SK-N-SH treated with all-trans-retinoic acid at 6 μM for 48 hours (cell line): ENCODE measurements around the gene ARHGAP44.

ENCODE experiments used
- ATAC-seq: fragments of 200-7000 bp; cut with Tn5 transposase; 3 replicates; pipeline ENCODE4 v1.9.1; 2020; ENCODE audit warnings: mild to moderate bottlenecking, moderate library complexity
- ARNTL ChIP-seq: fragments of 450-650 bp; formaldehyde crosslinking; IDR thresholded peaks from 2 replicates; pipeline ENCODE4 v1.5.0; 2020; ENCODE audit warnings: low read depth, mild to moderate bottlenecking, moderate library complexity, borderline replicate concordance
- BACH2 ChIP-seq: fragments of 250-450 bp; sonication (Bioruptor Pico); IDR thresholded peaks from 2 replicates; pipeline ENCODE4 v1.9.0; 2021; ENCODE audit warnings: mild to moderate bottlenecking, borderline replicate concordance
- CSDC2 ChIP-seq: fragments of 250-450 bp; sonication (Bioruptor Pico); IDR thresholded peaks from 2 replicates; pipeline ENCODE4 v1.5.0; 2020; ENCODE audit warnings: mild to moderate bottlenecking, moderate library complexity
- ESRRG ChIP-seq: fragments of 250-450 bp; sonication (Bioruptor Pico); IDR thresholded peaks from 2 replicates; pipeline ENCODE4 v1.6.1; 2021; ENCODE audit warnings: mild to moderate bottlenecking
- GLIS3 ChIP-seq: fragments of 250-450 bp; sonication (Bioruptor Pico); IDR thresholded peaks from 2 replicates; pipeline ENCODE4 v1.5.0; 2020; ENCODE audit warnings: mild to moderate bottlenecking, moderate library complexity
- ISL1 ChIP-seq: fragments of 250-450 bp; sonication (Bioruptor Pico); IDR thresholded peaks from 2 replicates; pipeline ENCODE4 v2.1.2; 2022; ENCODE audit warnings: mild to moderate bottlenecking, moderate library complexity
- OSR1 ChIP-seq: fragments of 250-450 bp; sonication (Bioruptor Pico); IDR thresholded peaks from 2 replicates; pipeline ENCODE4 v1.8.0; 2022; ENCODE audit warnings: moderate library complexity, mild to moderate bottlenecking, inconsistent platforms
- PPARA ChIP-seq: fragments of 250-450 bp; sonication (Bioruptor Pico); IDR thresholded peaks from 2 replicates; pipeline ENCODE4 v1.5.0; 2020; ENCODE audit warnings: mild to moderate bottlenecking, borderline replicate concordance
- SNAI2 ChIP-seq: fragments of 250-450 bp; sonication (Bioruptor Pico); IDR thresholded peaks from 2 replicates; pipeline ENCODE4 v1.5.0; 2020; ENCODE audit warnings: mild to moderate bottlenecking, moderate library complexity
- TCF4 ChIP-seq: fragments of 250-450 bp; sonication (Bioruptor Pico); IDR thresholded peaks from 2 replicates; pipeline ENCODE4 v1.8.0; 2021; ENCODE audit warnings: mild to moderate bottlenecking, moderate library complexity, borderline replicate concordance
- TOX ChIP-seq: fragments of 250-450 bp; sonication (Bioruptor Pico); IDR thresholded peaks from 2 replicates; pipeline ENCODE4 v1.8.0; 2021; ENCODE audit warnings: mild to moderate bottlenecking, moderate library complexity, borderline replicate concordance
- ZC3H10 ChIP-seq: fragments of 250-450 bp; sonication (Bioruptor Pico); IDR thresholded peaks from 2 replicates; pipeline ENCODE4 v1.5.1; 2021; ENCODE audit warnings: mild to moderate bottlenecking, moderate library complexity
- ZFP3 ChIP-seq: fragments of 250-450 bp; sonication (Bioruptor Pico); IDR thresholded peaks from 2 replicates; pipeline ENCODE4 v1.5.0; 2020; ENCODE audit warnings: mild to moderate bottlenecking, moderate library complexity
- ZFP30 ChIP-seq: fragments of 450-650 bp; formaldehyde crosslinking; IDR thresholded peaks from 2 replicates; pipeline ENCODE4 v1.5.0; 2022; ENCODE audit warnings: mild to moderate bottlenecking, moderate library complexity
- ZNF565 ChIP-seq: fragments of 450-650 bp; formaldehyde crosslinking; conservative IDR thresholded peaks from 2 replicates; pipeline ENCODE4 v1.5.0; 2020; ENCODE audit warnings: low read depth, mild to moderate bottlenecking, moderate library complexity
- ZNF70 ChIP-seq: fragments of 450-650 bp; formaldehyde crosslinking; IDR thresholded peaks from 2 replicates; pipeline ENCODE4 v1.5.0; 2020; ENCODE audit warnings: mild to moderate bottlenecking, moderate library complexity
- ZNF8 ChIP-seq: fragments of 450-650 bp; formaldehyde crosslinking; IDR thresholded peaks from 2 replicates; pipeline ENCODE4 v1.5.0; 2020; ENCODE audit warnings: mild to moderate bottlenecking, moderate library complexity
- TF ChIP-seq, protein P1 (sequence below): fragments of 250-450 bp; sonication (Bioruptor Pico); IDR thresholded peaks from 2 replicates; pipeline ENCODE4 v1.5.1; 2020; ENCODE audit warnings: low read depth, mild to moderate bottlenecking, moderate library complexity
- TF ChIP-seq, protein P2 (sequence below): fragments of 250-450 bp; sonication (Bioruptor Pico); IDR thresholded peaks from 2 replicates; pipeline ENCODE4 v1.5.0; 2020; ENCODE audit warnings: mild to moderate bottlenecking, moderate library complexity
- TF ChIP-seq, protein P3 (sequence below): fragments of 250-450 bp; sonication (Bioruptor Pico); IDR thresholded peaks from 2 replicates; pipeline ENCODE4 v1.5.1; 2021; ENCODE audit warnings: mild to moderate bottlenecking, moderate library complexity
- TF ChIP-seq, protein P4 (sequence below): fragments of 250-450 bp; sonication (Bioruptor Pico); IDR thresholded peaks from 2 replicates; pipeline ENCODE4 v1.8.0; 2020; ENCODE audit warnings: mild to moderate bottlenecking, moderate library complexity, borderline replicate concordance

The ARHGAP44 gene

DNA sequence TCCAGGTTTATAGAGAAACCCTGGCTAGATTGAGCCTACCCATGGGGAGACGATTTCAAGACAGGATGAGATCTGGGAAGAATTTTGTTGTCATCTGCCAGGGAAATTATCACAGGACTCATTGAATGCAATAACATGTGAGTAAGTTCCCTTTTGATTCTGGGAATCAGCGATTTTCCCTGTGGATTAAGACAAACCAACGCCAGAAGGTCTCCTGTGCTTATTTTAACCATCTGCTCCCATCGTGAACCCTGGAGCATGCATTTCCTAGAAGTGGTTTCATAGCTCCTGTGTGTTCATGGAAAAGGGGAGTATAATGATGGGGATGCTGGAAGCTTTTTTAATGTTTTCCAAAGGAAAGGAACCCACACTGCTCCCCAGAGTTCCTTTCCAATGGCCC is 21.0 kb upstream of the ARHGAP44 start:
- no peak for TF ChIP-seq TCF4 (CRISPR knock-in tag)
- TF ChIP-seq, protein P1, sequence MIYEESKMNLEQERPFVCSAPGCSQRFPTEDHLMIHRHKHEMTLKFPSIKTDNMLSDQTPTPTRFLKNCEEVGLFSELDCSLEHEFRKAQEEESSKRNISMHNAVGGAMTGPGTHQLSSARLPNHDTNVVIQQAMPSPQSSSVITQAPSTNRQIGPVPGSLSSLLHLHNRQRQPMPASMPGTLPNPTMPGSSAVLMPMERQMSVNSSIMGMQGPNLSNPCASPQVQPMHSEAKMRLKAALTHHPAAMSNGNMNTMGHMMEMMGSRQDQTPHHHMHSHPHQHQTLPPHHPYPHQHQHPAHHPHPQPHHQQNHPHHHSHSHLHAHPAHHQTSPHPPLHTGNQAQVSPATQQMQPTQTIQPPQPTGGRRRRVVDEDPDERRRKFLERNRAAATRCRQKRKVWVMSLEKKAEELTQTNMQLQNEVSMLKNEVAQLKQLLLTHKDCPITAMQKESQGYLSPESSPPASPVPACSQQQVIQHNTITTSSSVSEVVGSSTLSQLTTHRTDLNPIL: no peak
- TF ChIP-seq OSR1 (CRISPR knock-in tag): no peak
- TF ChIP-seq, protein P2, sequence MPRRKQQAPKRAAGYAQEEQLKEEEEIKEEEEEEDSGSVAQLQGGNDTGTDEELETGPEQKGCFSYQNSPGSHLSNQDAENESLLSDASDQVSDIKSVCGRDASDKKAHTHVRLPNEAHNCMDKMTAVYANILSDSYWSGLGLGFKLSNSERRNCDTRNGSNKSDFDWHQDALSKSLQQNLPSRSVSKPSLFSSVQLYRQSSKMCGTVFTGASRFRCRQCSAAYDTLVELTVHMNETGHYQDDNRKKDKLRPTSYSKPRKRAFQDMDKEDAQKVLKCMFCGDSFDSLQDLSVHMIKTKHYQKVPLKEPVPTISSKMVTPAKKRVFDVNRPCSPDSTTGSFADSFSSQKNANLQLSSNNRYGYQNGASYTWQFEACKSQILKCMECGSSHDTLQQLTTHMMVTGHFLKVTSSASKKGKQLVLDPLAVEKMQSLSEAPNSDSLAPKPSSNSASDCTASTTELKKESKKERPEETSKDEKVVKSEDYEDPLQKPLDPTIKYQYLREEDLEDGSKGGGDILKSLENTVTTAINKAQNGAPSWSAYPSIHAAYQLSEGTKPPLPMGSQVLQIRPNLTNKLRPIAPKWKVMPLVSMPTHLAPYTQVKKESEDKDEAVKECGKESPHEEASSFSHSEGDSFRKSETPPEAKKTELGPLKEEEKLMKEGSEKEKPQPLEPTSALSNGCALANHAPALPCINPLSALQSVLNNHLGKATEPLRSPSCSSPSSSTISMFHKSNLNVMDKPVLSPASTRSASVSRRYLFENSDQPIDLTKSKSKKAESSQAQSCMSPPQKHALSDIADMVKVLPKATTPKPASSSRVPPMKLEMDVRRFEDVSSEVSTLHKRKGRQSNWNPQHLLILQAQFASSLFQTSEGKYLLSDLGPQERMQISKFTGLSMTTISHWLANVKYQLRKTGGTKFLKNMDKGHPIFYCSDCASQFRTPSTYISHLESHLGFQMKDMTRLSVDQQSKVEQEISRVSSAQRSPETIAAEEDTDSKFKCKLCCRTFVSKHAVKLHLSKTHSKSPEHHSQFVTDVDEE (CRISPR knock-in tag): no peak
- TF ChIP-seq SNAI2: no peak
- no peak for TF ChIP-seq ZC3H10 (CRISPR knock-in tag)
- no peak for TF ChIP-seq PPARA (CRISPR knock-in tag)
- no peak for TF ChIP-seq ISL1 (CRISPR knock-in tag)
- TF ChIP-seq, protein P3, sequence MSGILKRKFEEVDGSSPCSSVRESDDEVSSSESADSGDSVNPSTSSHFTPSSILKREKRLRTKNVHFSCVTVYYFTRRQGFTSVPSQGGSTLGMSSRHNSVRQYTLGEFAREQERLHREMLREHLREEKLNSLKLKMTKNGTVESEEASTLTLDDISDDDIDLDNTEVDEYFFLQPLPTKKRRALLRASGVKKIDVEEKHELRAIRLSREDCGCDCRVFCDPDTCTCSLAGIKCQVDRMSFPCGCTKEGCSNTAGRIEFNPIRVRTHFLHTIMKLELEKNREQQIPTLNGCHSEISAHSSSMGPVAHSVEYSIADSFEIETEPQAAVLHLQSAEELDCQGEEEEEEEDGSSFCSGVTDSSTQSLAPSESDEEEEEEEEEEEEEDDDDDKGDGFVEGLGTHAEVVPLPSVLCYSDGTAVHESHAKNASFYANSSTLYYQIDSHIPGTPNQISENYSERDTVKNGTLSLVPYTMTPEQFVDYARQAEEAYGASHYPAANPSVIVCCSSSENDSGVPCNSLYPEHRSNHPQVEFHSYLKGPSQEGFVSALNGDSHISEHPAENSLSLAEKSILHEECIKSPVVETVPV (CRISPR knock-in tag): no peak
- TF ChIP-seq, all 23 proteins: peak for 0
- ATAC-seq: no peak

DNA sequence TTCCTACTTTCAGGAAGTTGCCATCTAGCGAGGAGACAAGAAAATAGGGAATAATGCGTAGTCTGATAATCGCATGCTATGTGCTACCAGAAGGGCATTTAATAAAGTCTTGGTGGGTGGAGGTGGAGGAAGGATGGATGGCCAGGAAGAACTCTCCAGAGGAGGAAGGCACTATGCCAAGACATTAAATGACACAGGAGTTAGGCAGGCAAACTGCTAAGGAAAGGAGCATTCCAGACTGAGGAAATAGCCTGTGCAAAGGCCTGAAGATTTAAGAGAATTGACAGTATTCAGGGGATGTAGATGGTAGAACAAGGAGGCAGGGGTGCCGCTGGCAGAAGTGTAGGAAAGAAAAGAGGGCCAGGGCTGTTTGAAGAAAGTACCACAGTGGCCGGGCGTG is 19.3 kb upstream of the ARHGAP44 start:
- TF ChIP-seq, protein P2 (CRISPR knock-in tag): no peak
- TF ChIP-seq ISL1 (CRISPR knock-in tag) (no peak), ZNF70 (CRISPR knock-in tag) (no peak), OSR1 (CRISPR knock-in tag) (no peak), ZNF8 (CRISPR knock-in tag) (no peak), PPARA (CRISPR knock-in tag) (no peak), ESRRG (no peak), ARNTL (CRISPR knock-in tag) (no peak), ZC3H10 (CRISPR knock-in tag) (no peak), ZFP30 (no peak), TOX (no peak), BACH2 (CRISPR knock-in tag) (no peak), TCF4 (CRISPR knock-in tag) (no peak), CSDC2 (CRISPR knock-in tag) (no peak), ZFP3 (CRISPR knock-in tag) (no peak), ZNF565 (no peak), GLIS3 (CRISPR knock-in tag) (no peak)
- TF ChIP-seq, protein P4, sequence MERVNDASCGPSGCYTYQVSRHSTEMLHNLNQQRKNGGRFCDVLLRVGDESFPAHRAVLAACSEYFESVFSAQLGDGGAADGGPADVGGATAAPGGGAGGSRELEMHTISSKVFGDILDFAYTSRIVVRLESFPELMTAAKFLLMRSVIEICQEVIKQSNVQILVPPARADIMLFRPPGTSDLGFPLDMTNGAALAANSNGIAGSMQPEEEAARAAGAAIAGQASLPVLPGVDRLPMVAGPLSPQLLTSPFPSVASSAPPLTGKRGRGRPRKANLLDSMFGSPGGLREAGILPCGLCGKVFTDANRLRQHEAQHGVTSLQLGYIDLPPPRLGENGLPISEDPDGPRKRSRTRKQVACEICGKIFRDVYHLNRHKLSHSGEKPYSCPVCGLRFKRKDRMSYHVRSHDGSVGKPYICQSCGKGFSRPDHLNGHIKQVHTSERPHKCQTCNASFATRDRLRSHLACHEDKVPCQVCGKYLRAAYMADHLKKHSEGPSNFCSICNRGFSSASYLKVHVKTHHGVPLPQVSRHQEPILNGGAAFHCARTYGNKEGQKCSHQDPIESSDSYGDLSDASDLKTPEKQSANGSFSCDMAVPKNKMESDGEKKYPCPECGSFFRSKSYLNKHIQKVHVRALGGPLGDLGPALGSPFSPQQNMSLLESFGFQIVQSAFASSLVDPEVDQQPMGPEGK (CRISPR knock-in tag): no peak
- TF ChIP-seq, protein P3 (CRISPR knock-in tag): no peak
- TF ChIP-seq, protein P1: no peak
- no peak for ATAC-seq
